Stimulated activated CD4-positive, alpha-beta T cell treated with anti-CD3 and anti-CD28 coated beads, Interleukin-1b, Interleukin-23, amount 100 ng/mL, for 24 hours (primary cell): ENCODE results near the gene ARHGAP31.
A peak's percentile ranks its signal among the peaks of the same experiment; 100 is the strongest.
"Not testable (repeated sequence)": the region's sequence is repeated elsewhere in the genome, so short reads cannot be mapped to it uniquely, and the experiment has no call there.

Source experiments
- DNase-seq, 4 experiments: peaks; one replicate each; pipeline ENCODE4 v3.0.0-alpha.2; 2020; ENCODE audit warnings: low read depth in 4 of 4, low spot score in 1 of 4

The ARHGAP31 gene

GRCh38 chr3:119318876-119319275 lies 24.7 kb downstream of the ARHGAP31 start:
- DNase-seq: no peak

GRCh38 chr3:119319311-119319710 lies 25.1 kb downstream of the ARHGAP31 start:
- DNase-seq: no peak

- not testable (repeated sequence) for DNase-seq
These were observed 26.6 kb downstream of the ARHGAP31 start for GRCh38 chr3:119320785-119321184.

GRCh38 chr3:119322021-119322834 lies 28.0 kb downstream of the ARHGAP31 start:
- peak in 2 of 4 experiments; percentile 7 to 17 for DNase-seq

GRCh38 chr3:119322835-119323722 lies 28.9 kb downstream of the ARHGAP31 start:
- DNase-seq: peak; percentile 80 to 94 (median 90)

- DNase-seq: no peak
These were observed 29.5 kb downstream of the ARHGAP31 start for GRCh38 chr3:119323723-119324085.

- DNase-seq: no peak
These were observed 30.7 kb downstream of the ARHGAP31 start for GRCh38 chr3:119324899-119325298.

GRCh38 chr3:119326976-119327375 lies 32.8 kb downstream of the ARHGAP31 start:
- DNase-seq: no peak

GRCh38 chr3:119329551-119329950 lies 35.4 kb downstream of the ARHGAP31 start:
- no peak for DNase-seq

GRCh38 chr3:119330181-119330580 lies 36.0 kb downstream of the ARHGAP31 start:
- no peak for DNase-seq

GRCh38 chr3:119330858-119331257 lies 36.7 kb downstream of the ARHGAP31 start:
- no peak for DNase-seq

GRCh38 chr3:119331661-119332060 lies 37.5 kb downstream of the ARHGAP31 start:
- no peak for DNase-seq

- no peak for DNase-seq
These were observed 39.8 kb downstream of the ARHGAP31 start for GRCh38 chr3:119333773-119334509.

GRCh38 chr3:119336823-119337222 lies 42.6 kb downstream of the ARHGAP31 start:
- DNase-seq: no peak

- not testable (repeated sequence) for DNase-seq
These were observed 43.2 kb downstream of the ARHGAP31 start for GRCh38 chr3:119337407-119337806.

GRCh38 chr3:119338754-119339153 lies 44.6 kb downstream of the ARHGAP31 start:
- no peak for DNase-seq

GRCh38 chr3:119340014-119340413 lies 45.8 kb downstream of the ARHGAP31 start:
- no peak for DNase-seq

- no peak for DNase-seq
These were observed 46.3 kb downstream of the ARHGAP31 start for GRCh38 chr3:119340446-119340845.

GRCh38 chr3:119342176-119342575 lies 48.0 kb downstream of the ARHGAP31 start:
- no peak for DNase-seq

GRCh38 chr3:119343719-119344118 lies 49.5 kb downstream of the ARHGAP31 start:
- no peak for DNase-seq

- no peak for DNase-seq
These were observed 51.9 kb downstream of the ARHGAP31 start for GRCh38 chr3:119346076-119346496.
